Common myeloid progenitor, CD34-positive (primary cell): Measurements from ENCODE around the gene SPAG17.

Experiments
- CTCF ChIA-PET: fragments of 350-600 bp; sonication (Branson Sonifier 250); formaldehyde crosslinking; loops from one replicate; lab custom pipeline; 2021; ENCODE audit warnings: antibody characterized with exemption; lab: Charles Lee
- POLR2A ChIA-PET: fragments of 350-600 bp; sonication (Branson Sonifier 250); formaldehyde crosslinking; loops from one replicate; lab custom pipeline; 2021; ENCODE audit warnings: antibody characterized with exemption; lab: Charles Lee
- DNase-seq, 3 donors: peaks; one replicate each; pipeline versions ENCODE4 v3.0.0 to v3.0.0-alpha.2; 2013
- H3K27ac ChIP-seq, 2 experiments: 1 replicate in 1 of 2; 2 replicates in 1 of 2; pipeline ENCODE4 v1.7.0; 2013; ENCODE audit warnings: inconsistent platforms in 2 of 2, low read length in 2 of 2, mild to moderate bottlenecking in 2 of 2, low read depth in 1 of 2, moderate library complexity in 1 of 2; ENCODE audit not compliant: severe bottlenecking in 2 of 2, insufficient read depth in 1 of 2, poor library complexity in 1 of 2
- H3K27me3 ChIP-seq, 5 experiments: replicated peaks in 2 of 5; 1 replicate in 3 of 5; 2 replicates in 2 of 5; pipeline versions ENCODE4 v1.6.1 to v1.7.0; 2013; ENCODE audit warnings: low read length in 4 of 5, mild to moderate bottlenecking in 2 of 5, moderate library complexity in 2 of 5, inconsistent platforms in 1 of 5; ENCODE audit not compliant: insufficient read depth in 5 of 5, control insufficient read depth in 4 of 5
- H3K36me3 ChIP-seq, 4 experiments: 1 replicate in 2 of 4; 2 replicates in 2 of 4; pipeline versions ENCODE4 v1.6.1 to v1.7.0; 2013; ENCODE audit warnings: low read length in 3 of 4, control low read depth in 1 of 4, mild to moderate bottlenecking in 1 of 4; ENCODE audit not compliant: control insufficient read depth in 4 of 4, insufficient read depth in 4 of 4
- H3K4me1 ChIP-seq, 4 experiments: 1 replicate in 3 of 4; 2 replicates in 1 of 4; pipeline versions ENCODE4 v1.6.1 to v1.7.1; 2013; ENCODE audit warnings: low read length in 3 of 4, mild to moderate bottlenecking in 3 of 4, control low read depth in 1 of 4, inconsistent platforms in 1 of 4, moderate library complexity in 1 of 4; ENCODE audit not compliant: control insufficient read depth in 4 of 4, insufficient read depth in 4 of 4; ENCODE audit errors: control extremely low read depth in 1 of 4
- H3K4me3 ChIP-seq, 7 experiments: 1 replicate in 4 of 7; 2 replicates in 3 of 7; pipeline versions ENCODE4 v1.5.1 to v1.7.0; 2013; ENCODE audit warnings: mild to moderate bottlenecking in 7 of 7, low read length in 6 of 7, moderate library complexity in 6 of 7, inconsistent platforms in 2 of 7, low read depth in 2 of 7, control low read depth in 1 of 7; ENCODE audit not compliant: insufficient read depth in 4 of 7, control insufficient read depth in 1 of 7; ENCODE audit errors: extremely low read depth in 1 of 7
- H3K9me3 ChIP-seq, 5 experiments: 1 replicate in 4 of 5; 2 replicates in 1 of 5; pipeline versions ENCODE4 v1.6.1 to v1.7.1; 2013; ENCODE audit warnings: low read length in 4 of 5, mild to moderate bottlenecking in 2 of 5, inconsistent platforms in 1 of 5, low read depth in 1 of 5, moderate library complexity in 1 of 5; ENCODE audit not compliant: control insufficient read depth in 4 of 5, insufficient read depth in 2 of 5; ENCODE audit errors: control extremely low read depth in 1 of 5
- WGBS: methylation state at CpG from one replicate; pipeline ENCODE4 v1.1.5; 2013; ENCODE audit not compliant: insufficient coverage; 5-methylcytosine and 5-hydroxymethylcytosine counted together

The SPAG17 gene

GRCh38 chr1:118116909-118117308 lies 68.1 kb downstream of the SPAG17 start:
- H3K4me3 ChIP-seq, result no peak overlapping the region
- no peaks in the 10 kb centered on the region for H3K4me1 ChIP-seq
- H3K9me3 ChIP-seq, result no peaks in the 10 kb centered on the region
- DNase-seq, result no peak
- no peaks in the 10 kb centered on the region for H3K36me3 ChIP-seq
- no peaks in the 10 kb centered on the region for H3K27me3 ChIP-seq
- CTCF ChIA-PET, result no interaction called here
- POLR2A ChIA-PET, result interaction anchor here (0.6 kb wide), 1 partner anchor 135 kb away, joined by 9 read pairs; no protein-coding TSS in a partner anchor
- no peak overlapping the region for H3K27ac ChIP-seq
- 84% methylated on average over 2 of the region's 4 CpGs for WGBS

GRCh38 chr1:118116401-118116800 lies 68.6 kb downstream of the SPAG17 start:
- Histone ChIP-seq H3K27ac (no peak overlapping the region), H3K9me3 (no peaks in the 10 kb centered on the region), H3K4me1 (peaks cover 0 to under 1% (median under 1%) of the 10 kb centered on the region in 4 experiments), H3K4me3 (no peak overlapping the region), H3K36me3 (no peaks in the 10 kb centered on the region), H3K27me3 (no peaks in the 10 kb centered on the region)
- 98% methylated on average over 5 of the region's 5 CpGs for WGBS
- ChIA-PET POLR2A (interaction anchor here (0.6 kb wide), 1 partner anchor 135 kb away, joined by 9 read pairs; no protein-coding TSS in a partner anchor), CTCF (no interaction called here)
- no peak for DNase-seq

GRCh38 chr1:118115567-118116295 lies 69.3 kb downstream of the SPAG17 start:
- no peak for DNase-seq
- Histone ChIP-seq H3K27ac (no peak overlapping the region), H3K27me3 (no peaks in the 10 kb centered on the region), H3K36me3 (no peaks in the 10 kb centered on the region), H3K4me1 (peaks cover 0 to 4% (median 2%) of the 10 kb centered on the region in 4 experiments), H3K9me3 (no peaks in the 10 kb centered on the region), H3K4me3 (no peak overlapping the region)
- CTCF ChIA-PET, result no interaction called here
- WGBS, result 100% methylated on average over 4 of the region's 6 CpGs
- POLR2A ChIA-PET, result no interaction called here

- CTCF ChIA-PET, result no interaction called here
- H3K27ac ChIP-seq, result no peak overlapping the region
- H3K9me3 ChIP-seq, result no peaks in the 10 kb centered on the region
- DNase-seq, result no peak
- no peak overlapping the region for H3K4me3 ChIP-seq
- no peaks in the 10 kb centered on the region for H3K36me3 ChIP-seq
- POLR2A ChIA-PET, result interaction anchor here (0.7 kb wide), 1 partner anchor 874 kb away, joined by 3 read pairs; no protein-coding TSS in a partner anchor
- WGBS, result no CpG with 5 or more reads among the region's 1 CpG
- no peaks in the 10 kb centered on the region for H3K27me3 ChIP-seq
- peaks cover 0 to 4% (median 2%) of the 10 kb centered on the region in 4 experiments for H3K4me1 ChIP-seq
Measured at GRCh38 chr1:118113261-118113660, 71.8 kb downstream of the SPAG17 start.

GRCh38 chr1:118110580-118110979 lies 74.4 kb downstream of the SPAG17 start:
- no peak overlapping the region for H3K27ac ChIP-seq
- DNase-seq, result no peak
- no peak overlapping the region for H3K4me3 ChIP-seq
- CTCF ChIA-PET, result no interaction called here
- H3K36me3 ChIP-seq, result no peaks in the 10 kb centered on the region
- H3K27me3 ChIP-seq, result no peaks in the 10 kb centered on the region
- H3K9me3 ChIP-seq, result no peaks in the 10 kb centered on the region
- POLR2A ChIA-PET, result no interaction called here
- H3K4me1 ChIP-seq, result peaks cover 0 to 4% (median 2%) of the 10 kb centered on the region in 4 experiments

- POLR2A ChIA-PET, result no interaction called here
- Histone ChIP-seq H3K4me1 (no peaks in the 10 kb centered on the region), H3K4me3 (no peak overlapping the region), H3K9me3 (no peaks in the 10 kb centered on the region), H3K36me3 (no peaks in the 10 kb centered on the region), H3K27ac (no peak overlapping the region), H3K27me3 (no peaks in the 10 kb centered on the region)
- 91% methylated on average over 3 of the region's 3 CpGs for WGBS
- CTCF ChIA-PET, result no interaction called here
- DNase-seq, result no peak
Measured at GRCh38 chr1:118104951-118105350, 80.1 kb downstream of the SPAG17 start.

- Histone ChIP-seq H3K9me3 (no peaks in the 10 kb centered on the region), H3K4me1 (no peaks in the 10 kb centered on the region), H3K27me3 (no peaks in the 10 kb centered on the region), H3K36me3 (no peaks in the 10 kb centered on the region), H3K4me3 (no peak overlapping the region), H3K27ac (no peak overlapping the region)
- DNase-seq, result no peak
- POLR2A ChIA-PET, result no interaction called here
- CTCF ChIA-PET, result no interaction called here
- no CpG with 5 or more reads among the region's 3 CpGs for WGBS
Measured at GRCh38 chr1:118102445-118102844, 82.6 kb downstream of the SPAG17 start.
